Neural cell (in vitro differentiated cells): ENCODE data around the gene ZNF786.

Source experiments
- EP300 ChIP-seq: fragments of 450-650 bp; conservative IDR thresholded peaks from 2 replicates; pipeline ENCODE4 v1.6.1; 2014; ENCODE audit warnings: antibody characterized with exemption, mild to moderate bottlenecking, moderate library complexity; ENCODE audit not compliant: poor library complexity, severe bottlenecking
- EZH2 ChIP-seq: fragments of 200-600, 300-800 bp; shearing (Covaris generic), sonication (generic); IDR thresholded peaks from 2 replicates; pipeline ENCODE4 v1.6.1; 2014; ENCODE audit warnings: antibody characterized with exemption, low read length, borderline replicate concordance, mild to moderate bottlenecking; ENCODE audit not compliant: insufficient read depth, poor library complexity, severe bottlenecking
- POLR2AphosphoS5 ChIP-seq: IDR thresholded peaks from 2 replicates; pipeline ENCODE4 v1.6.1; 2012
- RAD21 ChIP-seq: fragments of 450-650 bp; conservative IDR thresholded peaks from 2 replicates; pipeline ENCODE4 v1.6.1; 2014; ENCODE audit warnings: antibody characterized with exemption, mild to moderate bottlenecking, moderate library complexity
- SMC3 ChIP-seq: fragments of 450-650 bp; conservative IDR thresholded peaks from 2 replicates; pipeline ENCODE4 v1.6.1; 2014; ENCODE audit warnings: antibody characterized with exemption, mild to moderate bottlenecking, moderate library complexity; ENCODE audit not compliant: poor library complexity
- TF ChIP-seq, protein P1 (sequence below): fragments of 450-650 bp; IDR thresholded peaks from 2 replicates; pipeline ENCODE4 v1.5.1; 2014; ENCODE audit warnings: antibody characterized with exemption, mild to moderate bottlenecking, moderate library complexity; ENCODE audit not compliant: poor library complexity, severe bottlenecking
- TF ChIP-seq, protein P2 (sequence below): IDR thresholded peaks from 2 replicates; pipeline ENCODE4 v1.6.1; 2012; ENCODE audit warnings: borderline replicate concordance

GRCh38 chr7:149053885-149054284, 36.6 kb downstream of the ZNF786 start:
- TF ChIP-seq, protein P1, sequence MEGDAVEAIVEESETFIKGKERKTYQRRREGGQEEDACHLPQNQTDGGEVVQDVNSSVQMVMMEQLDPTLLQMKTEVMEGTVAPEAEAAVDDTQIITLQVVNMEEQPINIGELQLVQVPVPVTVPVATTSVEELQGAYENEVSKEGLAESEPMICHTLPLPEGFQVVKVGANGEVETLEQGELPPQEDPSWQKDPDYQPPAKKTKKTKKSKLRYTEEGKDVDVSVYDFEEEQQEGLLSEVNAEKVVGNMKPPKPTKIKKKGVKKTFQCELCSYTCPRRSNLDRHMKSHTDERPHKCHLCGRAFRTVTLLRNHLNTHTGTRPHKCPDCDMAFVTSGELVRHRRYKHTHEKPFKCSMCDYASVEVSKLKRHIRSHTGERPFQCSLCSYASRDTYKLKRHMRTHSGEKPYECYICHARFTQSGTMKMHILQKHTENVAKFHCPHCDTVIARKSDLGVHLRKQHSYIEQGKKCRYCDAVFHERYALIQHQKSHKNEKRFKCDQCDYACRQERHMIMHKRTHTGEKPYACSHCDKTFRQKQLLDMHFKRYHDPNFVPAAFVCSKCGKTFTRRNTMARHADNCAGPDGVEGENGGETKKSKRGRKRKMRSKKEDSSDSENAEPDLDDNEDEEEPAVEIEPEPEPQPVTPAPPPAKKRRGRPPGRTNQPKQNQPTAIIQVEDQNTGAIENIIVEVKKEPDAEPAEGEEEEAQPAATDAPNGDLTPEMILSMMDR = no peak
- TF ChIP-seq EZH2 = no peak
- no peak for TF ChIP-seq EP300
- TF ChIP-seq POLR2AphosphoS5 = no peak
- TF ChIP-seq, protein P2, sequence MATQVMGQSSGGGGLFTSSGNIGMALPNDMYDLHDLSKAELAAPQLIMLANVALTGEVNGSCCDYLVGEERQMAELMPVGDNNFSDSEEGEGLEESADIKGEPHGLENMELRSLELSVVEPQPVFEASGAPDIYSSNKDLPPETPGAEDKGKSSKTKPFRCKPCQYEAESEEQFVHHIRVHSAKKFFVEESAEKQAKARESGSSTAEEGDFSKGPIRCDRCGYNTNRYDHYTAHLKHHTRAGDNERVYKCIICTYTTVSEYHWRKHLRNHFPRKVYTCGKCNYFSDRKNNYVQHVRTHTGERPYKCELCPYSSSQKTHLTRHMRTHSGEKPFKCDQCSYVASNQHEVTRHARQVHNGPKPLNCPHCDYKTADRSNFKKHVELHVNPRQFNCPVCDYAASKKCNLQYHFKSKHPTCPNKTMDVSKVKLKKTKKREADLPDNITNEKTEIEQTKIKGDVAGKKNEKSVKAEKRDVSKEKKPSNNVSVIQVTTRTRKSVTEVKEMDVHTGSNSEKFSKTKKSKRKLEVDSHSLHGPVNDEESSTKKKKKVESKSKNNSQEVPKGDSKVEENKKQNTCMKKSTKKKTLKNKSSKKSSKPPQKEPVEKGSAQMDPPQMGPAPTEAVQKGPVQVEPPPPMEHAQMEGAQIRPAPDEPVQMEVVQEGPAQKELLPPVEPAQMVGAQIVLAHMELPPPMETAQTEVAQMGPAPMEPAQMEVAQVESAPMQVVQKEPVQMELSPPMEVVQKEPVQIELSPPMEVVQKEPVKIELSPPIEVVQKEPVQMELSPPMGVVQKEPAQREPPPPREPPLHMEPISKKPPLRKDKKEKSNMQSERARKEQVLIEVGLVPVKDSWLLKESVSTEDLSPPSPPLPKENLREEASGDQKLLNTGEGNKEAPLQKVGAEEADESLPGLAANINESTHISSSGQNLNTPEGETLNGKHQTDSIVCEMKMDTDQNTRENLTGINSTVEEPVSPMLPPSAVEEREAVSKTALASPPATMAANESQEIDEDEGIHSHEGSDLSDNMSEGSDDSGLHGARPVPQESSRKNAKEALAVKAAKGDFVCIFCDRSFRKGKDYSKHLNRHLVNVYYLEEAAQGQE = no peak
- TF ChIP-seq SMC3 = no peak
- TF ChIP-seq RAD21 = no peak
